ENCODE results near the gene SLC23A1.

DNA sequence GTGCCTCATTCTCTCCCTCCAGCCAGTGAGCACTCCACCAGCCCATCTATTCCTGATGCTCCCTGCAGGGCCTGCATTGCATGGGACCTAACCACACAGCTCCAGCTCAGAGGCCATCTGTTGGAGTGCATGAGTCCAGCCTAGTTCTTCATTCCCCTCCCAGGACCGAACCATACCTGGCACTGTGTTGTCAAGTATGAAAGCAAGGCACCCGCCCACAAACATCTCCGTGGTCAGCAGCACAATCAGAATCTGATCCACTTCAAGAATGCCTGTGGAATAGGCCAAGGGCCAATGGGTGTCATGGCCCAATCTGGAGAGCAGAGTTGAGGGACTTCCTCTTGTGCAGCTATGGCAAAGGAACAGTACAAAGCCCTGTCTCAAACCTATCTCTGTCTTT, 5.9 kb downstream of the SLC23A1 start:
- TF ChIP-seq REST (IDR thresholded peaks at IDR 0.05; ENCODE audit: insufficient read depth in 1 of 2, low read depth in 2 of 2, low read length in 2 of 2) (no peak), POLR2AphosphoS5 (IDR thresholded peaks at IDR 0.05; ENCODE audit: low read depth, low read length) (no peak), FOXP2 (optimal IDR thresholded peaks at IDR 0.05; ENCODE audit: borderline replicate concordance, extremely low read depth, extremely low read length, insufficient read depth) (no peak), TAF1 (IDR thresholded peaks at IDR 0.05; ENCODE audit: borderline replicate concordance, insufficient read depth, low read length) (no peak), SIN3A (IDR thresholded peaks at IDR 0.05; ENCODE audit: borderline replicate concordance, insufficient read depth, low read length) (no peak)

Measured in PFSK-1 (cell line).